Kidney epithelial cell (primary cell): Measurements from ENCODE around the gene EBF4. TPM values are rescaled to one million over a fixed set of nuclear protein-coding genes. Genes with fewer than 3 reads are reported as not detected.

Experiments used
- DNase-seq: peaks from one replicate; pipeline ENCODE4 v3.0.0-alpha.2; 2010; ENCODE audit warnings: low read depth
- H3K27me3 ChIP-seq: 2 replicates; pipeline ENCODE4 v1.6.0; 2011; ENCODE audit warnings: low read length; ENCODE audit not compliant: control insufficient read depth, insufficient read depth
- H3K36me3 ChIP-seq: 2 replicates; pipeline ENCODE4 v1.5.1; 2011; ENCODE audit warnings: low read length; ENCODE audit not compliant: control insufficient read depth, insufficient read depth
- H3K4me3 ChIP-seq: 2 replicates; pipeline ENCODE4 v1.5.1; 2011; ENCODE audit warnings: low read depth, mild to moderate bottlenecking, control low read depth, low read length
- CTCF ChIP-seq: IDR thresholded peaks from 2 replicates; pipeline ENCODE4 v1.5.1; 2011; ENCODE audit warnings: mild to moderate bottlenecking, moderate library complexity, low read length, control low read depth, inconsistent platforms; ENCODE audit not compliant: insufficient read depth, poor library complexity, severe bottlenecking
- total RNA-seq: library from RNA; depleted of rRNA; stranded (reverse); fragments of >200 nt; gene quantifications from 2 replicates; pipeline ENCODE4 v1.2.3, GENCODE V29; 2015

The EBF4 gene
- total RNA-seq, 1 donor from 2014 or later = 8.1 TPM

GRCh38 chr20:2745936-2746635 lies 53.5 kb downstream of the EBF4 start:
- DNase-seq = no peak
- Histone ChIP-seq H3K27me3 (peaks cover 53% of the 10 kb centered on the region), H3K36me3 (no peaks in the 10 kb centered on the region), H3K4me3 (no peak overlapping the region)
- TF ChIP-seq CTCF = no peak

- DNase-seq = no peak
- H3K36me3 ChIP-seq = no peaks in the 10 kb centered on the region
- peaks cover 57% of the 10 kb centered on the region for H3K27me3 ChIP-seq
- TF ChIP-seq CTCF = no peak
- H3K4me3 ChIP-seq = no peak overlapping the region
Measured at GRCh38 chr20:2746636-2747265, 54.2 kb downstream of the EBF4 start.

- H3K36me3 ChIP-seq = no peaks in the 10 kb centered on the region
- no peak overlapping the region for H3K4me3 ChIP-seq
- H3K27me3 ChIP-seq = peaks cover 60% of the 10 kb centered on the region
Measured at GRCh38 chr20:2747676-2748235, 55.2 kb downstream of the EBF4 start.

DNA sequence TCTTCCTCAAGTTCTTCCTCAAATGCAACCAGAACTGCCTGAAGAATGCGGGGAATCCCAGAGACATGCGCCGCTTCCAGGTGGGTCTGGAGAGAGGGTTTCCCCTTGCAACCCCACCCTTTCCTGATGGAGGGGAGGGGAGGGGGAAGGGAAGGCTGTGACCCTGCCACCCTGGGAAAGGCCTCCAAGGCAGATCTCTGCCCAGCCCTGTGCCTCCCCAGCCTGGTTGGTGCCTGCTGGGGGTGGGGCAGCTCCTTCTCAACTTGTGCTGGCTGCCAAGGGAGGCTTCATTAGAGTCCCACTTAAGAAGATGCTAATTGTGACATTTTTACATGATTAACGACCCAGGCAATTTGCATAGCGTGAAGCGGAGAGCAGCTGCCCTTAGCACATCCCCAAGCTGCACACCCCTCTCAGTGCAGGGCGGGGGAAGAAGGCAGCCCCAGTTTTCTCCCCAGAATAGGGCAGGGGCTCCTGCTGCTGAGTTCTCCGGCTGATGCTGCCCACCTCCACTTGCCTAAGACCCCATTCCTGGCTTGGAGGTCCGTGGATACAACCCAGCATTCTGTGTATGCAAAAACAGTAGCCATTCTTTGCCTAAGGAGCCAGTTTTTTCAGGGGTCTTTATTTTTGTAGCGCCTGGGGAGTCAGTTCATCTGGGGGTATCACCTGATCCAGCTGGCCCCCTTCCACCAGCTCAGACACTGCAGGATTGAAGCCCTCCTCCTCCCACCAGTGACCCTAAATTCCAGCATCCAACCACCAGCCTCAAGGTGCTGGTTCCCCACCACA lies 56.2 kb downstream of the EBF4 start:
- peaks cover 62% of the 10 kb centered on the region for H3K27me3 ChIP-seq
- TF ChIP-seq CTCF = no peak
- no peak overlapping the region for H3K4me3 ChIP-seq
- H3K36me3 ChIP-seq = no peaks in the 10 kb centered on the region
- DNase-seq = no peak

More at GRCh38 chr20:2747676-2748235, 55.2 kb downstream of the EBF4 start:
- DNase-seq = no peak
- no peak for TF ChIP-seq CTCF

DNA sequence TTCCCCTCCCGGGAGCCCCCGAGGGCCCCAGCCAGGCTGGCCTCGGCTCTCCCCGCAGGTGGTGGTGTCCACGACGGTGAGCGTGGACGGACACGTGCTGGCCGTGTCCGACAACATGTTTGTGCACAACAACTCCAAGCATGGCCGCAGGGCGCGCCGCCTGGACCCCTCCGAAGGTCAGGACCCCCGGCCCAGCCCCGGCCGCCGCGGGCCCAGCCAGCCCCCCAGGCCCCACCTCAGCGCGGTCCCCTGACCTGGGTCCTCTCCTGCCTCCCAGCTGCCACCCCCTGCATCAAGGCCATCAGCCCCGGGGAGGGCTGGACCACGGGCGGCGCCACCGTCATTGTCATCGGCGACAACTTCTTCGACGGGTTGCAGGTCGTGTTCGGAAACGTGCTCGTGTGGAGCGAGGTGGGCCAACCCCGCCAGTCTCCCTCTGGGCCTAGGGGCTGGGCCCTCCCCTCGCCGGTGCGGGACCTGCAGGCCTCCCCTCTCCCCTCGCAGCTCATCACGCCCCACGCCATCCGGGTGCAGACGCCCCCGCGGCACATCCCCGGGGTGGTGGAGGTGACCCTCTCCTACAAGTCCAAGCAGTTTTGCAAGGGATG lies 56.9 kb downstream of the EBF4 start:
- H3K27me3 ChIP-seq = peaks cover 69% of the 10 kb centered on the region
- TF ChIP-seq CTCF = no peak

More for the DNA sequence above, 56.9 kb downstream of the EBF4 start:
- Histone ChIP-seq H3K4me3 (no peak overlapping the region), H3K36me3 (no peaks in the 10 kb centered on the region)
- DNase-seq = no peak
